ENCODE data around the gene RBMS3.

Gene RBMS3

GRCh38 chr3:29486917-29487316 lies 206.0 kb downstream of the RBMS3 start:
- Histone ChIP-seq H3K36me3 (ENCODE audit: control insufficient read depth, insufficient read depth, low read length) (no peaks in the 10 kb centered on the region), H3K27me3 (replicated peaks; ENCODE audit: control insufficient read depth, insufficient read depth, low read length) (no peaks in the 10 kb centered on the region), H3K4me3 (replicated peaks; ENCODE audit: low read depth, low read length) (no peak overlapping the region)
- no peak for DNase-seq (ENCODE audit: extremely low read depth, insufficient read length)
- TF ChIP-seq CTCF (IDR thresholded peaks at IDR 0.05; ENCODE audit: insufficient read depth, low read length, poor library complexity, severe bottlenecking): no peak

GRCh38 chr3:29488922-29489321 lies 208.1 kb downstream of the RBMS3 start:
- TF ChIP-seq CTCF (IDR thresholded peaks at IDR 0.05; ENCODE audit: insufficient read depth, low read length, poor library complexity, severe bottlenecking): no peak

GRCh38 chr3:29493109-29493508 lies 212.2 kb downstream of the RBMS3 start:
- Histone ChIP-seq H3K36me3 (ENCODE audit: control insufficient read depth, insufficient read depth, low read length) (no peaks in the 10 kb centered on the region), H3K4me3 (replicated peaks; ENCODE audit: low read depth, low read length) (no peak overlapping the region), H3K27me3 (replicated peaks; ENCODE audit: control insufficient read depth, insufficient read depth, low read length) (no peaks in the 10 kb centered on the region)
- no peak for TF ChIP-seq CTCF (IDR thresholded peaks at IDR 0.05; ENCODE audit: insufficient read depth, low read length, poor library complexity, severe bottlenecking)
- DNase-seq (ENCODE audit: extremely low read depth, insufficient read length): no peak

More at GRCh38 chr3:29488922-29489321, 208.1 kb downstream of the RBMS3 start:
- H3K4me3 ChIP-seq (replicated peaks; ENCODE audit: low read depth, low read length): no peak overlapping the region
- no peak for DNase-seq (ENCODE audit: extremely low read depth, insufficient read length)
- no peaks in the 10 kb centered on the region for H3K27me3 ChIP-seq (replicated peaks; ENCODE audit: control insufficient read depth, insufficient read depth, low read length)
- no peaks in the 10 kb centered on the region for H3K36me3 ChIP-seq (ENCODE audit: control insufficient read depth, insufficient read depth, low read length)

- DNase-seq (ENCODE audit: extremely low read depth, insufficient read length): no peak
- TF ChIP-seq CTCF (IDR thresholded peaks at IDR 0.05; ENCODE audit: insufficient read depth, low read length, poor library complexity, severe bottlenecking): no peak
- H3K27me3 ChIP-seq (replicated peaks; ENCODE audit: control insufficient read depth, insufficient read depth, low read length): no peaks in the 10 kb centered on the region
- no peaks in the 10 kb centered on the region for H3K36me3 ChIP-seq (ENCODE audit: control insufficient read depth, insufficient read depth, low read length)
- no peak overlapping the region for H3K4me3 ChIP-seq (replicated peaks; ENCODE audit: low read depth, low read length)
Measured at GRCh38 chr3:29494305-29495036, 213.6 kb downstream of the RBMS3 start.

- TF ChIP-seq CTCF (IDR thresholded peaks at IDR 0.05; ENCODE audit: insufficient read depth, low read length, poor library complexity, severe bottlenecking): no peak
- Histone ChIP-seq H3K36me3 (ENCODE audit: control insufficient read depth, insufficient read depth, low read length) (no peaks in the 10 kb centered on the region), H3K4me3 (replicated peaks; ENCODE audit: low read depth, low read length) (no peak overlapping the region), H3K27me3 (replicated peaks; ENCODE audit: control insufficient read depth, insufficient read depth, low read length) (no peaks in the 10 kb centered on the region)
- DNase-seq (ENCODE audit: extremely low read depth, insufficient read length): no peak
Measured at GRCh38 chr3:29497282-29497681, 216.4 kb downstream of the RBMS3 start.

GRCh38 chr3:29502771-29503170 lies 221.9 kb downstream of the RBMS3 start:
- Histone ChIP-seq H3K4me3 (replicated peaks; ENCODE audit: low read depth, low read length) (no peak overlapping the region), H3K27me3 (replicated peaks; ENCODE audit: control insufficient read depth, insufficient read depth, low read length) (no peaks in the 10 kb centered on the region), H3K36me3 (ENCODE audit: control insufficient read depth, insufficient read depth, low read length) (no peaks in the 10 kb centered on the region)
- DNase-seq (ENCODE audit: extremely low read depth, insufficient read length): no peak
- TF ChIP-seq CTCF (IDR thresholded peaks at IDR 0.05; ENCODE audit: insufficient read depth, low read length, poor library complexity, severe bottlenecking): no peak
